KG1 (cell line): ENCODE results near the gene SIDT2.

Experiments
- DNase-seq: peaks from one replicate; lab custom pipeline; 2025; lab: John Stamatoyannopoulos, UW

Gene SIDT2

DNA sequence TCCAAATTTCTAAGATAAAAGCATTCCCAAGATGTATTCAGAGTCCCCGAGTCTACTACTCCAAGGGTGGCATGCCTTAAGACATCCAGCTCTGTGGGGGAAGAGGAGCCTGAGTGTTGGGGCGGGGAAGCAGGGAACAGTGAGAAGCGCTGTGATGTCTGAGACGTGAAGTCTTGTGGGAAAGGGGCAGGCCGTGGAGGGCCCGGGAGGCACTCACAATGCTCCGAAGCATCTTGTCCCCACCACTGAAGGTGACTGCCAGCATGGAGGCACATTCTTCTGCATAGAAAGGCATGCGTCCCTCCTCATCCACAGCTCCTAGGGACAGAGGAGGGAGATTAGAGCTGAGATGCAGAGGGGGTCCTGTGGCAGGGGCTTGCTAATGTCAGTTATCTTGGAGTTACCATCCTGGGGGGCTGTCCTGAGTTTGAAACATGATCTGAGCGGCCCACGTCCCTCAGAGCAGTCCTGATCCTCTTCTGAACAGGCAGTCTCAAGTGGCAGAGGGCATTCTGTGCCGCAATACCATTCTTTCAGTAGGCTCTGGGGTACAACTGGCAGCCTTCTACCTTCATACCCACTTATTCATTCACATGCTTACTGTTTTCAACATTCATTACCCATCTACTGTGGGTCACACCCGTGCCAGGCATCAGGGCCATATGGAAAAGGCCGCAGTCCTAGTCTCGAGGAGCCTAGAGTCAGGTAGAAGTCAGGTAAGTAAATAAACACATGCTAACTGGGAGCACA, 44.6 kb downstream of the SIDT2 start:
- DNase-seq: no peak

DNA sequence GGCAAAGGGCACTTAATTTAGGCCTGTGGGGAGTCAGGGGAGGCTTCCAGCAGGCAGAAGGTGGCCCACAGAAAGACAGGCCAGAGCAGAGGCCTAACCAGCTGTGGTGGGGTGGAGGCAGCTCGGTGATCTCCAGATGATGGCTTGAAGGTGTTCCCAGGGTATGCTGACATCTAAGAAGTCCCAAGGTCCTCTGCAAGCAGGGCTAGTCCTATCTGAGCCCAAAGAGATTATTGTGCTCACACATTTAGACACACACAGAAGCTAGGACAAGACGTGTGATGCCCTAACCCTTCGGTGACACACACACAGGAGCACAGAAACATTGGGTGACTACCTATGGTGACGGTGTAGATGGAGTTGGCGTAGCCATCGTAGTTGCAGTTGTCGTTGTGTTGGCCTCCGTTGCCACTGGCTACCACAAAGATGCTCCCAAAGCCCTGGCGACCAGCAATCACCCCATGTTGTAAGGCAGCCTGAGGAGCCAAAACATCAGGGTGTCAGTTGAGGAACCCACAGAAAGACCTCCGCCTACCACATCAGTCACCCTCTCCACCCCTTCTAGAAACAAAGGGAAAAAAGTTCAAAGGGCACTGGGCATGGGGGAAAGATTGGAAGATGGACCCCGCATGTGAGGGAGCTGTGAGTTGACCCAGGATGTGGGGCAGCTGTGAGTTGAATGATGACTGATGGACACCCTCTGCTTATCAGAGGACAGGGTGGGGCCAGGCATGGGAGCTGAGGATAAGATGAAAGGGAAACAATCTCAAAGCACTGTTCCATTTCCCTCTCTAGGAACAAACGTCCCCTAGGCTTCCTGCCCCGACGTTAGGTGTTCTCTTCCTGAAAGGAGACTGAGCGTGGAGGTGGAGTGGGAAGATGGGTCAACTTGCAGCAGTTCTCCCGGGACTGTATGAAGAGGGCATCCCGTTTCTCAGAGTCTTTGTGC, 45.5 kb downstream of the SIDT2 start:
- DNase-seq: no peak

DNA sequence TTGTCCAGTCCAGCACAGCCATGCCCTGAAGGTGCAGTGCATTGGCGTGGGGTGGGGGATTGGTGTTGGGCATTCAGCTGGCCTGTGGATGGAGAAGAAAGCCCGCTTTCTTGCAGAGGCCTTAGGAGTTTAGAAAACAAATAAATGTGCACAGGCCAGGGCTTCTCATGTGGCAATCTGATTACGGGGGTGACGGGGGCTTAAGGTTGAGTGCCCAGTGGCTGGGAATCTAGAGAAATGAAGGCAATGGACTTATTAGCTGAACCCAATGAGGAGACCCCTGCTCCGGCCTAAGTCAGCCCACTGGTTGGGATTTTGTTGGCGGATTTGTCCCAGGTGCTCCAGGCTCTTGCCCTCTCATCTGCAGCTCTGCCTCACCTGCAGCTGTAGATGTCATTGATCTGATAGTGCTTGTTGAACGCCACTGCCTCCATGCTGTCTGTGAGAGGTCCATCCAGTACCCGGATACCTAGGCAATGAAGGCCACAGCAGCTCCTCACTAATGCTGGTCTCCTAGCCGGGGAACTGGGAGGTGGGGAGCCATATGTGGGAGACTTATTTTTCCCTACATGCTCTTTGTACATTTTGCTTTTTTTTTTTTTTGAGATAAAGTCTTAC, 47.1 kb downstream of the SIDT2 start:
- no peak for DNase-seq

DNA sequence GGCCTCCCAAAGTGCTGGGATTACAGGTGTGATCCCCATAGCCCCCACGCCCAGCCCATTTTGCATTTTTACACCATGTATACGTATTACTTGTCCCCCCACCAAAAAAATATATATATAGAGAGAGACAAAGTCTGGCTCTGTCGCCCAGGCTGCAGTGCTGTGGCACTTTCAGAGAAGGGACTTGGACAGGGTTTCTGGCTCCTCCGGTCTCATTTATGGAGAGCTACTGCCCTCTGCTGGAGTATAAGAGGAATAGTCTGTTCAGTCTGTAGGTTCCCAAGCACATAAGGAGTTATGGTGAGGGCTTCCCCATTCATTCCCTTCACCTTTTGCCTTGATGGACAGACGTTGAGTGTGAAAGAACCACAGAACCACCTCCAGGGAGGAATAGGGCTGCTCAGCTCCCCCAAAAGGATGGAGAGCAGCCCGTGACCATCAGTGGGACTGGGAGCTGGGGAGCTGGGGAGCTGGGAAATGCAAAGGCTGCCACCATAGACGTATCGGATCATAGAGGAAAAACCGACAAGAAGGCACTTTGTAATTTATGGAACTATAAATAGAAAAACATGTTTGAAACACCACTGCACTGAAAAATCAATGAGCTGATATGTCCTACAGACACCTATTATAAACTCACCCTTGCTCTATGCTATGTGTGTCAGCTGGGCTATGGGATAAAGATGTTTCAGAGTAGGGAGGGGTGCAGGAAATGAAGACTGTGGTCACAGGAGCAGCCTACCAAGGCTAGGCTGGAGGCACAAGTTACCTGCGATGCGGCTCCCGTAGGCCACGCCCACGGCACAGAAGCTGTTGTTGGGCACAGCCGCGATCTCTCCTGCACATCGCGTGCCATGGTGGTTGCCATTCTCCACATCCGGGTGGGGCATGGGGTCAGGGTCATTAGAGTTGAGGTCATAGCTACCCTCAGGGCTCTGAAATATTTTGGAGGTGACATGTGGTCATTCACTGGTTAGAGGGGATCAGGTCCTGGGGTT, 48.1 kb downstream of the SIDT2 start:
- peak; percentile 75 for DNase-seq

DNA sequence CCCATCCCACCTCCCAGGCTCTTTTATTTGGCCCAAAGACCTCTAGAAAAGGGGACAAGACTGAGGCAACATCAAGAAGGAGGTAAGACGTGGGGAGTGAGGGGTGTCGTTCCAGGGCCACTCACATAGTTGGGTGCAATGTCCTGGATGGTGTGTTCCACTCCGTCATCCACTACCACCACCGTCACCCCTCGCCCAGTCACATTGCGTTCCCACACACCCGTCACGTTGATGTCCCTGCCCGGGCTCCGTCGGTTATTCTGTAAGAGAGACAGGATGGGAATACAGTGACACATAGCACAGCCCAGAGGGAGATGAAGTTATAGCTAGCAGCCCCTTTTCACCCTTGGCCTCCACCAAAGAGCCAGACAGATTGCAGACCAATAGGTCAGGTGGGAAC, 49.5 kb downstream of the SIDT2 start:
- no peak for DNase-seq

DNA sequence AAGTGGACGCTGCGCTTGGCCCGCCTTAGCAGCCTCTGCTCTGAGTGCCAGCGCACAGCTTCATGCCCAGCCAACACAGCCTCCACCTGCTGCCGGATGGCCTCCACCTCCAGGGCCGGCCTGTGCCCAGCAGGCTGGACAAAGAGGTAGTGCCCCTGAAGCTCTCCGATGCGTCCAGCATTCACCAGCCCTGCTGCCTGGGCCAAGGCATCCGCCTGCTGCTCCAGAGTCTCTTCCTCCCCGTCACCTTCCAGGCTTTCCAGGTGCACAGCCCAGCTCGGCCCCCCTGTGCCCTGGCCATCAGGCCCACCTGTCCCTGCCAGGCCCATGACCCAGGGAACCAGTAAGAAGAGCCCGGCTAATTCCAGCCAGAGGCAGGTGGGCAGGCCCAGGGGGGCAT, 50.9 kb downstream of the SIDT2 start:
- no peak for DNase-seq

DNA sequence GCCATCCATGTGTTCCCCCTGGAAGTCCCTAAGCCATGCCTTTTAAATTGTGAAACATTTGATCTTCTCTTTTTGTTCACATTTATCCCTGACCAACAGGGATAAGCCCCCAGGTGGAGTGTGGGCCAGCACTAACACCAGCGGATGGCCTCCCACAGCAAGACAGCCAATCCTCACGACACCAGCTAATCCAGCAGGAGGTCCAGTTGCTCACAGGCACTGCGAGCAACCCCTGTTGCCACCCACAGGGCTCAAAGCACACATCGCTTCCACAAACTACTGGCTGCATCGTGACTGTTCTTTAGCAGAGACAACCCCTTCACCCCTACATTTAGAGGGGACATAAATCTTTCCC, 51.4 kb downstream of the SIDT2 start:
- DNase-seq: no peak

DNA sequence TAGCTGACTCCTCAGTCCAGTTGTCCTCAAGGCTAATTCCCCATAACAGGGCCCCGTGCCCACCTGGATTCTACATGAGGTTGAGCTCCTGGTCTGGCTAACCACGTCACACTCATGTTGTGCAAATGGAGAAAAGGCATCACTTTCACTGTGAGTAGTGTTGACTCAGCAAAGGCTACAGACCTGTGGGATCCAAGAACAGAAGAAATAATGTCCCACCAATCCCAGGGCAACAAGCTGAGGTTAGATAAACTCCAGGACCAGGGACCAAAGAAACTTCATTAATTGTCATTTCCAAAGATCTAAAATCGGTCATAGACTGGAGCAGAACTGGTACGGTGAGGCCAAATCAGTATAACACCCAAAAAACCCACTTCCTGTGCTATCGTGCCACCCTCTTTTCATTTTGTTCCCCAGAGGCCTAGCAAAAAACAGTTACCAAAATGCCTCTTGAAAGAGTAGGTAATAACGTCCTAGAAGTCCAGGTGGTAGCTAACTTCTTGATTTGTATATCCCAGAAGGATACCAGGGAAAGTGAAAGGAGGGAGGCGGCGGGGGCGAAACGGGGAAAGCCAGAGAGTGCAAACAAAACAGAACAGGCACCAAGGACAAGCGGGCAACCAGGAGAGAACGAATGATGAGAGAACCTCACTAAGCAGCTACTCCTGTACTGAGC, 51.9 kb downstream of the SIDT2 start:
- no peak for DNase-seq

DNA sequence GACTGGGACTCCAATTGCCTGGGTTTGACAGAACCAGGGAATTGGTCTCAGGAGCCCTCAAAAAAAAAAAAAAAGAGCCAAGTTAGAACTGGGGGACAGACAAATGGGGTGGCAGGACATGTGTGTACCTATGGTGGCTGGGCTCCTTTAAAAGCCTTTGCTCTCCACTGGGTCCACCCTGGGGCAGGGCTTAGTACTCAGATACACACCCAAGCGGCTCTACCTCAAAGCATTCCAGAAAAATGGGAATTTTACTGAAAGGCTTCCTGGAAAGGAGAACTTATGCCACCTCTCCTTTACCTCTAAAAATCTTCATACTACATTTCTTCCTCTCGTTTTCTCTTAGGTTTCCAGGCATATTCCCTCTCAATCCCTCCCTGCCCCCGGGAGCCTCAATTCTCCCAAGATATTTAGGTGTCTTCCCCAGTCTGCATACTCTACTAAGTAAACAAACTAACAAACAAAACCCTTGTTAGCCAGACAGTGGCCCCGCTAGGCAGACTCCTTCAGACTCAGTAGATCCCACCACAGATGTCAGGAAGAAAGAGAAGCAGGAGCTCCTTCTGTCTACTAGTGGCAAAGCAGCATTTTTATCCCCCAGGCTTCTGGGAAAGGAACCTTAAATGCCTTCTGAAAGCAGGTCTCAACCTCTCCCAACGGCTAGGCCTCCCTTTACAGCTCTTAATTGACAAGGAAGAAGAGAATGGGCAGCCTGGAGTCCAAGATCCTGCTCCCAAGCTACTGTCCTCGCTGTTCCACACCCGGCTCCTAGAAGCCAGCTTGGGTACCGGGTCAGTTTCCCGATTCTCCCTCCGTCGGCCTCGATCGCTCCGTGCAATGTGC, 52.7 kb downstream of the SIDT2 start:
- no peak for DNase-seq

DNA sequence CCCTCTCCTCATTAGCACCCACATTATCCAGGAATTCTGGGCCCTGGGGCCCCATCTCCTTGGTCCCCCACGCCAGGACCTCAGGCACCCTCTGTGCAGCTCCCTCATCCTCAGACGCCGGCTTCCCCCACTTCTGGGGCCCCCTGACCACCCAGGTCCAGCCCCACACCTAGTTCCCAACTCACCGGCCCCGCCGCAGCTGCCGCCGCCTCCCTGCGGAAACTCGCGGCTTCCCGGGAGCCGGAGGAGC, 53.2 kb downstream of the SIDT2 start, which contains the start of gene PCSK7:
PCSK7 (minus strand) TSS at position 232 of the 250 bp plus-strand sequence. CDS start 2,229 bp downstream, outside the sequence.
- DNase-seq: no peak

DNA sequence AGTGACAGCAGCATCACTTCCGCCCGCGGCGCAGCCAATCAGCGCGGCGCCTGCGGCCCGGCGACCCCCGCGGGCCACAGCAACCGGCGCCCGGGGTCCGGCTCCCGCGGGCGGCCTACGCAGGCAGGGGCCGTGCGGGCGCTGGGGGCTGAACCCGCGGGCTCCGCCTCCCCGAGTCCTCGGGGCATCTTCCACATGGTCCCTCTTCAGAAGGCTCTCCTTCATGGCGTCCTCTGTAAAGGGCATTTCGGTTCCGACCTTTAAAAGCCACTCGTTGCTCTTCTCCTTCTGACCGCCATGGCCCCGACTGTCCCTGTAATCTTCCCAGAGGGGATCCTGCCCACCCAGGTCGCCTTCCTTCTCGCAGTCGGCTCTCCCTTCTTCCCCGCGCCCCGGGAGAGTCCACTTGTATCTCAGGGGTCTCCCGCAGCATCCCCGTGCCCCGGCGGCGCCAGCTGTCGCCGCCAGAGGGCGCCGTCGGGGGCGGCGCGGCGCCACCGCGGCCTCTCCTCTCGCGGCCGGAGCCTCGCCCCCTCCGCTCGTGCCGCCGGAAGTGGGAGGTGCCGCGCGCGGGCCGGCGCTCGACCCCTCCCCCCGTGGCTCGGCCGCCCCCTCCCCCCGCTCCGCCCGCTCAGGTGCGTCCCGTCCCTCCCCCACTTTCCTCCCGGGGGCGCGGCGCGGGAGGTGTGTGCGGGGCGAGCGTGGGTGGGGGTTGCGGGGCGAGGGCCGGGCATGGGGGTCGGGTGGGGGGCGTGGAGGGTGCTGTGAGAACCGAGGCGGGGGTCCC, 53.7 kb downstream of the SIDT2 start, which contains the start of gene RNF214:
RNF214 (plus strand) TSS at position 580 of the 787 bp plus-strand sequence. CDS start 1,602 bp downstream, outside the sequence.
- DNase-seq: peak; percentile 77

DNA sequence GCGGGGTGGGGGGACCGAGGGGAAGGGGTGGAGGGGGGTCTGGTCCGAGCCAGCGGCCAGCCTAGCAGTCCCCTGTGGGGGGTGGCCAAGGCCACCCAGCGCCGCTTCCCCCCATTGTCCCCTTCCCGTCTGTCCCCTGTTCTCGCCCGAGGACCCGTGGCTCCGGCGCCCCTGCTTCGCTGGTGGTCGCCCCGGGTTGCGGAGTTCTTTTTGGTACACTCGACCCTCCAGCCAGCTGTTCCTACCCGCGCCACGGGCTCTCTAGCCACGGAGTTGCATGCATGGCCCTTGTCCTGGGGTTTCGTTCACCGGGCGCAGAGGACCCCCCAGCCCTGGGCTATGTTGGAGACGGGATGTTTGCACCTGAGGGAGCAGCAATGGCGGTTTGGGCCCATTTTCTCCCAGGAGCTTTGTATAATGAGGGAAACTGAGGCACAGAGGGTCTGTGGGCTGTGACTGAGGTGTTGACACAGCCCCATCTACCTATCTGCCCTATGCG, 54.4 kb downstream of the SIDT2 start:
- DNase-seq: no peak

DNA sequence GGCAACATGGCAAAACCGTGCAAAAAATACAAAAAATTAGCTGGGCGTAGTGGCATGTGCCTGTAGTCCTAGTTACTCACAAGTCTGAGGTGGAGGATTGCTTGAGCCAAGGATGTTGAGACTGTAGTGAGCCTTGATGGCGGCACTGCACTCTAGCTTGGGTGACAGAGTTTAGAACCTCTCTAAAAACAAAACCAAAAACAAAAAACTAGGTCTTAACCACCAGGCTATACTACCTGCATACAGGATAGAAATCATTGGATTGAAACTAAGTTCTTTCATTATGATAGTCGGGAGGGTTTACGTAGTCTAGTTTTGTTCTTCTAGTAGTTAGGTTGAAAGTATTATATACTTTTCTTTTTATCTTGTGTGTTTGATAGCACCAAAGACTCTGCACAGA, 59.7 kb downstream of the SIDT2 start:
- no peak for DNase-seq

DNA sequence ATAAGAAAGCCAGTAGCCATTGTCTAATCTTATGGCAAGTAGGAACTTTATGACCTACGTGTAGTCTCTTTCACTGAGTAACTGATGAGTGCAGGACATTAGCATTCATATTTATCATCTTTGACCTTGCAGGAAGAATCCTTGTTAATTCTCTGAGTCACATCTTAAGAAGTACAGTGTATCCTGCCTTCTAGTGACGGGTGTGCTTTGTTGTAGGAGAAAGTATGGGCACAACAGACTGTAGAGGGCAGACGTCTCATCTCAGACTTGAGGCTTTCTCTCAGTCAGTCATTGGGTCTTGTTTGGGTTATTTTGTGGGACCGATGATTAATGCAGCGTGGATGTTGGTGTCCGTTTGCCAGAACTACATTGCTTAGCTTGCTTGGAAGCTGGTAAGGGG, 60.8 kb downstream of the SIDT2 start:
- DNase-seq: no peak
